WTC11 (cell line): ENCODE data around the gene TTC33.

Source experiments
- CREB1 ChIP-seq: sonication (generic); formaldehyde crosslinking; IDR thresholded peaks from 2 replicates; pipeline ENCODE4 v1.8.0; 2023; ENCODE audit warnings: mild to moderate bottlenecking, missing genetic modification reagents
- GABPB1 ChIP-seq: sonication (generic); formaldehyde crosslinking; IDR thresholded peaks from 2 replicates; pipeline ENCODE4 v1.8.1; 2023; ENCODE audit warnings: mild to moderate bottlenecking, missing genetic modification reagents
- NFYB ChIP-seq: sonication (generic); formaldehyde crosslinking; conservative IDR thresholded peaks from 2 replicates; pipeline ENCODE4 v1.8.0; 2022; ENCODE audit warnings: low read depth, missing genetic modification reagents
- TCF7 ChIP-seq: sonication (generic); formaldehyde crosslinking; IDR thresholded peaks from 2 replicates; pipeline ENCODE4 v1.8.0; 2022; ENCODE audit warnings: mild to moderate bottlenecking, low read depth, missing genetic modification reagents, moderate library complexity
- TEAD1 ChIP-seq: sonication (generic); formaldehyde crosslinking; IDR thresholded peaks from 2 replicates; pipeline ENCODE4 v1.8.0; 2022; ENCODE audit warnings: mild to moderate bottlenecking, missing genetic modification reagents
- TF ChIP-seq, protein P1 (sequence below): sonication (generic); formaldehyde crosslinking; IDR thresholded peaks from 2 replicates; pipeline ENCODE4 v1.8.0; 2022; ENCODE audit warnings: mild to moderate bottlenecking, missing genetic modification reagents
- TF ChIP-seq, protein P2 (sequence below): fragments of 200-600 bp; IDR thresholded peaks from 2 replicates; pipeline ENCODE4 v1.8.0; 2022; ENCODE audit warnings: antibody characterized with exemption
- TF ChIP-seq, protein P3 (sequence below): sonication (generic); formaldehyde crosslinking; IDR thresholded peaks from 2 replicates; pipeline ENCODE4 v1.8.1; 2022; ENCODE audit warnings: low read depth, mild to moderate bottlenecking, moderate library complexity, missing genetic modification reagents, borderline replicate concordance
- TF ChIP-seq, protein P4 (sequence below): sonication (generic); formaldehyde crosslinking; conservative IDR thresholded peaks from 2 replicates; pipeline ENCODE4 v1.8.1; 2022; ENCODE audit warnings: mild to moderate bottlenecking, missing genetic modification reagents
- TF ChIP-seq, protein P5 (sequence below): sonication (generic); formaldehyde crosslinking; IDR thresholded peaks from 2 replicates; pipeline ENCODE4 v1.8.1; 2023; ENCODE audit warnings: mild to moderate bottlenecking, missing genetic modification reagents, moderate library complexity

DNA sequence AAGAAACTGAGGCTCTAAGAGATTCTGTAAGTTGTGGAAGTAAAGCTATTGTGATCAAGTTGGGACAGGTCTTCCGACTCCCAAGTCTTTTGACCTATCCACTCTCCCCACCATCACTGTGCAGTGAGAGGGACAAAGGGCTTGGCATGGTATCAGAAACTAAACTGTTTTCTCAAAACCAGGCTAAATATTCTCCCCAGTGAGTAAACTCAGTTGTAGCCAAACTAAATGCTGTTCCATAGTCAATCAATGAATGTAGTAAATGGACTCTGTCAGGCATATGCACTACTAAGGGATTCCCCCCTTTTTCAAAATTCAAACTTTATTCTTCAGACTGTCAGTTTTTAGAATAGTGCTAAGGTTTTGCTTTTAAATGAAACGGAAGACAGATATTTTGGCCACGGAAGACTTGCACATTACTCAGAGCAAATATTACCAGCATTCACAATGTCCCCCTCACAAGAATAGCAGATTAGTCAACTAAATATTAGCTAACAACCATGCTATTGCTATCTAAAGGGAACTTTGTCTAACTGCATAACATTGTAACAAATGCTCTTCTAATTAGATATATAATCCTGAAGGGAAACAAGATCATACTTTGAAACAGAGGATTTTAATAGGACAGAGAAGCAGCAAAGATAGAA is 35.3 kb upstream of the TTC33 start:
- TF ChIP-seq, protein P1, sequence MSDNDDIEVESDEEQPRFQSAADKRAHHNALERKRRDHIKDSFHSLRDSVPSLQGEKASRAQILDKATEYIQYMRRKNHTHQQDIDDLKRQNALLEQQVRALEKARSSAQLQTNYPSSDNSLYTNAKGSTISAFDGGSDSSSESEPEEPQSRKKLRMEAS (CRISPR knock-in tag), result no peak
- TF ChIP-seq, protein P2, sequence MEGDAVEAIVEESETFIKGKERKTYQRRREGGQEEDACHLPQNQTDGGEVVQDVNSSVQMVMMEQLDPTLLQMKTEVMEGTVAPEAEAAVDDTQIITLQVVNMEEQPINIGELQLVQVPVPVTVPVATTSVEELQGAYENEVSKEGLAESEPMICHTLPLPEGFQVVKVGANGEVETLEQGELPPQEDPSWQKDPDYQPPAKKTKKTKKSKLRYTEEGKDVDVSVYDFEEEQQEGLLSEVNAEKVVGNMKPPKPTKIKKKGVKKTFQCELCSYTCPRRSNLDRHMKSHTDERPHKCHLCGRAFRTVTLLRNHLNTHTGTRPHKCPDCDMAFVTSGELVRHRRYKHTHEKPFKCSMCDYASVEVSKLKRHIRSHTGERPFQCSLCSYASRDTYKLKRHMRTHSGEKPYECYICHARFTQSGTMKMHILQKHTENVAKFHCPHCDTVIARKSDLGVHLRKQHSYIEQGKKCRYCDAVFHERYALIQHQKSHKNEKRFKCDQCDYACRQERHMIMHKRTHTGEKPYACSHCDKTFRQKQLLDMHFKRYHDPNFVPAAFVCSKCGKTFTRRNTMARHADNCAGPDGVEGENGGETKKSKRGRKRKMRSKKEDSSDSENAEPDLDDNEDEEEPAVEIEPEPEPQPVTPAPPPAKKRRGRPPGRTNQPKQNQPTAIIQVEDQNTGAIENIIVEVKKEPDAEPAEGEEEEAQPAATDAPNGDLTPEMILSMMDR, result no peak
- TF ChIP-seq GABPB1 (CRISPR knock-in tag) (no peak), TEAD1 (CRISPR knock-in tag) (no peak), NFYB (CRISPR knock-in tag) (no peak), CREB1 (no peak), TCF7 (CRISPR knock-in tag) (no peak)
- TF ChIP-seq, protein P3, sequence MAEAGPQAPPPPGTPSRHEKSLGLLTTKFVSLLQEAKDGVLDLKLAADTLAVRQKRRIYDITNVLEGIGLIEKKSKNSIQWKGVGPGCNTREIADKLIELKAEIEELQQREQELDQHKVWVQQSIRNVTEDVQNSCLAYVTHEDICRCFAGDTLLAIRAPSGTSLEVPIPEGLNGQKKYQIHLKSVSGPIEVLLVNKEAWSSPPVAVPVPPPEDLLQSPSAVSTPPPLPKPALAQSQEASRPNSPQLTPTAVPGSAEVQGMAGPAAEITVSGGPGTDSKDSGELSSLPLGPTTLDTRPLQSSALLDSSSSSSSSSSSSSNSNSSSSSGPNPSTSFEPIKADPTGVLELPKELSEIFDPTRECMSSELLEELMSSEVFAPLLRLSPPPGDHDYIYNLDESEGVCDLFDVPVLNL, result no peak
- TF ChIP-seq, protein P4, sequence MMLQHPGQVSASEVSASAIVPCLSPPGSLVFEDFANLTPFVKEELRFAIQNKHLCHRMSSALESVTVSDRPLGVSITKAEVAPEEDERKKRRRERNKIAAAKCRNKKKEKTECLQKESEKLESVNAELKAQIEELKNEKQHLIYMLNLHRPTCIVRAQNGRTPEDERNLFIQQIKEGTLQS (CRISPR knock-in tag), result no peak
- TF ChIP-seq, protein P5, sequence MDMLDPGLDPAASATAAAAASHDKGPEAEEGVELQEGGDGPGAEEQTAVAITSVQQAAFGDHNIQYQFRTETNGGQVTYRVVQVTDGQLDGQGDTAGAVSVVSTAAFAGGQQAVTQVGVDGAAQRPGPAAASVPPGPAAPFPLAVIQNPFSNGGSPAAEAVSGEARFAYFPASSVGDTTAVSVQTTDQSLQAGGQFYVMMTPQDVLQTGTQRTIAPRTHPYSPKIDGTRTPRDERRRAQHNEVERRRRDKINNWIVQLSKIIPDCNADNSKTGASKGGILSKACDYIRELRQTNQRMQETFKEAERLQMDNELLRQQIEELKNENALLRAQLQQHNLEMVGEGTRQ, result no peak
